PC-9 (cell line): ENCODE measurements around the gene DUSP16. TPM values are rescaled to one million over a fixed set of nuclear protein-coding genes. Genes with fewer than 3 reads are reported as not detected.

ENCODE experiments used
- BruUV-seq: library from RNA; stranded (reverse); fragments of 400-500 nt; replicated peaks from 2 replicates; lab custom pipeline; 2021; lab: Mats Ljungman, UMichigan
- CTCF ChIA-PET: fragments of 300-600 bp; sonication (Branson Sonifier 250); formaldehyde crosslinking; loops from one replicate; lab custom pipeline; 2022; ENCODE audit warnings: antibody characterized with exemption; lab: Charles Lee
- POLR2A ChIA-PET: fragments of 300-600 bp; sonication (Branson Sonifier 250); formaldehyde crosslinking; loops from one replicate; lab custom pipeline; 2022; ENCODE audit warnings: antibody characterized with exemption; ENCODE audit not compliant: unreplicated experiment; lab: Charles Lee
- DNase-seq, 2 experiments: peaks; one replicate each; pipeline versions ENCODE4 v3.0.0 to v3.0.0-alpha.2; 2015 to 2022; ENCODE audit warnings: mixed read lengths in 1 of 2
- H2AFZ ChIP-seq: fragments of 200-600 bp; sonication (generic); 2 replicates; pipeline ENCODE4 v1.8.1; 2017; ENCODE audit warnings: antibody characterized with exemption
- H3F3A ChIP-seq: fragments of 200-600 bp; sonication (generic); 2 replicates; pipeline ENCODE4 v1.8.1; 2017; ENCODE audit warnings: antibody characterized with exemption, mild to moderate bottlenecking, low read depth; ENCODE audit not compliant: insufficient read depth
- H3K27ac ChIP-seq: fragments of 200-600 bp; sonication (generic); 2 replicates; pipeline ENCODE4 v1.6.1; 2016; ENCODE audit warnings: mixed run types
- H3K27me3 ChIP-seq: fragments of 200-600 bp; sonication (generic); 2 replicates; pipeline ENCODE4 v1.6.1; 2016; ENCODE audit warnings: low read depth, mixed run types; ENCODE audit not compliant: insufficient read depth
- H3K36me3 ChIP-seq: fragments of 200-600 bp; sonication (generic); 2 replicates; pipeline ENCODE4 v1.6.1; 2016; ENCODE audit warnings: low read depth, mixed run types
- H3K4me1 ChIP-seq: fragments of 200-600 bp; sonication (generic); replicated peaks from 2 replicates; pipeline ENCODE4 v1.6.1; 2016; ENCODE audit warnings: mixed run types; ENCODE audit not compliant: insufficient read depth
- H3K4me2 ChIP-seq: fragments of 200-600 bp; sonication (generic); 2 replicates; pipeline ENCODE4 v1.6.1; 2017; ENCODE audit warnings: mixed run types
- H3K4me3 ChIP-seq: fragments of 200-600 bp; sonication (generic); 2 replicates; pipeline ENCODE4 v1.6.1; 2016; ENCODE audit warnings: mixed run types
- H3K79me2 ChIP-seq: fragments of 200-600 bp; sonication (generic); 2 replicates; pipeline ENCODE4 v1.6.1; 2017; ENCODE audit warnings: low read depth, mixed run types
- H3K9me2 ChIP-seq: fragments of 200-600 bp; sonication (generic); 2 replicates; pipeline ENCODE4 v1.8.1; 2017; ENCODE audit warnings: mild to moderate bottlenecking; ENCODE audit not compliant: insufficient read depth
- H3K9me3 ChIP-seq: fragments of 200-600 bp; sonication (generic); 2 replicates; pipeline ENCODE4 v1.8.1; 2016; ENCODE audit warnings: low read depth; ENCODE audit not compliant: insufficient read depth
- H4K20me1 ChIP-seq: fragments of 200-600 bp; sonication (generic); 2 replicates; pipeline ENCODE4 v1.8.1; 2017; ENCODE audit not compliant: insufficient read depth
- CTCF ChIP-seq: fragments of 200-600 bp; sonication (generic); conservative IDR thresholded peaks from 2 replicates; pipeline ENCODE4 v1.6.1; 2017; ENCODE audit warnings: mixed run types, antibody characterized with exemption, mild to moderate bottlenecking, moderate library complexity
- EZH2 ChIP-seq: fragments of 200-600 bp; sonication (generic); IDR thresholded peaks from 2 replicates; pipeline ENCODE4 v1.8.0; 2017; ENCODE audit warnings: antibody characterized with exemption, low read depth
- intact Hi-C: fragments of 100-400 bp; cut with micrococcal nuclease; formaldehyde crosslinking; loops from one replicate; pipeline ENCODE4 v1.10.0; 2022; ENCODE audit not compliant: unreplicated experiment
- total RNA-seq: library from RNA; stranded (reverse); gene quantifications from 2 replicates; pipeline ENCODE4 v1.2.3, GENCODE V29; 2021

Gene DUSP16
- total RNA-seq, 1 experiment from 2014 or later: 24.8 TPM

DNA sequence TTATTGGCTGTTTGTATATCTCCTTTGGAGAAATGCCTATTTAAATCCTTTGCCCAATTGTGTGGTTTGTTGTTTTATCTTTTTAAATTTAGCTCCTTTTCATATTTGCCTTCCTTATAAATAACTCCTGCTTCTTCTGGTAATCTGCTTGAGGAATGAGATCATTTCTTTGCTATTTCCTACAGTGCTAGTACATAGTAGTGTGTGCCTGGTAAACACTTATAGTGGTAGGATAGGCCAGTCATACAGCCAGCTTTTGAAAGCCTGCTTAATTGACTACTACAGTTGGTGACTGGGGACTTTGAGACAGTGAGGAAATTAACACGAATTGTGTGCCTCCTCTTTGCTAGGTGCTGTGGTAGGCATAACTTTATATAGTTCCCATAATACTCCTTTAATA, 137.0 kb downstream of the DUSP16 start:
- ChIA-PET POLR2A (no interaction called here), CTCF (no interaction called here)
- H3K27me3 ChIP-seq: no peaks in the 10 kb centered on the region
- no peak overlapping the region for H2AFZ ChIP-seq
- H3K9me3 ChIP-seq: peaks cover 13% of the 10 kb centered on the region
- no peaks in the 10 kb centered on the region for H3K4me1 ChIP-seq
- H4K20me1 ChIP-seq: no peaks in the 10 kb centered on the region
- TF ChIP-seq EZH2 (no peak), CTCF (no peak)
- no peak overlapping the region for H3K27ac ChIP-seq
- no peaks in the 10 kb centered on the region for H3K9me2 ChIP-seq
- intact Hi-C loops: no loop called here
- H3K4me3 ChIP-seq: no peak overlapping the region
- no peak overlapping the region for H3K4me2 ChIP-seq
- H3K79me2 ChIP-seq: no peaks in the 10 kb centered on the region
- BruUV-seq: no TSS peak
- DNase-seq: no peak
- H3K36me3 ChIP-seq: no peaks in the 10 kb centered on the region
- no peaks in the 10 kb centered on the region for H3F3A ChIP-seq

DNA sequence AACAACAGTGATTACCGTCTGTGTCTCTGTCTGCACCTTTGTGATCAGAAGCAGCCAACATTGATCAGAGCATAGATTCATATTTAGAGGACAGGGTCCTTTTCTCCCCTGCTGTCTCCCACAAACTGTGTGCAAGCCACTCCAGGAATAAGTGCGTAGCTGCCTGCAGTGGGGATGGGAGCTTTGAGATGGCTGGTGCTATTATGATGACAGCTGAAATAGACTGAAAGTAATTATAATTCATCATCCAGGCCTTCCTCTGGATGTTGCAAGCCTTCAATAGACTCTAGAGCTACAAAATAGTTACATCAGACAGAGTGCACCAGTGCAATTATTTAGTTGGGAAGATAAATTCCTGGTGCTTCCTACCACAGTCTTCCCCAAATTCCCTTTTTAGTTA, 137.7 kb downstream of the DUSP16 start:
- H3K4me3 ChIP-seq: no peak overlapping the region
- BruUV-seq: no TSS peak
- intact Hi-C loops: no loop called here
- ChIA-PET CTCF (no interaction called here), POLR2A (no interaction called here)
- H4K20me1 ChIP-seq: no peaks in the 10 kb centered on the region
- H3K36me3 ChIP-seq: no peaks in the 10 kb centered on the region
- no peak for TF ChIP-seq EZH2
- no peak for TF ChIP-seq CTCF
- no peaks in the 10 kb centered on the region for H3K4me1 ChIP-seq
- H3K27ac ChIP-seq: no peak overlapping the region
- peaks cover 13% of the 10 kb centered on the region for H3K9me3 ChIP-seq
- DNase-seq: no peak
- no peaks in the 10 kb centered on the region for H3F3A ChIP-seq
- H3K79me2 ChIP-seq: no peaks in the 10 kb centered on the region
- no peaks in the 10 kb centered on the region for H3K27me3 ChIP-seq
- no peak overlapping the region for H3K4me2 ChIP-seq
- no peak overlapping the region for H2AFZ ChIP-seq
- no peaks in the 10 kb centered on the region for H3K9me2 ChIP-seq

Other genes with a start within 250 kb of the DUSP16 start
- 25.5 and 32.0 TPM in 2 replicates for gene MANSC1, start 212.6 kb downstream of the DUSP16 start, total RNA-seq
- gene BORCS5, start 205.8 kb downstream of the DUSP16 start, total RNA-seq: 18.2 and 19.7 TPM in 2 replicates
- gene CREBL2, start 49.0 kb upstream of the DUSP16 start, total RNA-seq: 26.6 and 30.3 TPM in 2 replicates
- gene GPR19, start 133.3 kb upstream of the DUSP16 start, total RNA-seq: 13.2 and 19.3 TPM in 2 replicates
- gene CDKN1B, start 154.5 kb upstream of the DUSP16 start, total RNA-seq: 54.9 and 67.5 TPM in 2 replicates
- gene APOLD1, start 222.8 kb upstream of the DUSP16 start, total RNA-seq: 23.3 and 24.9 TPM in 2 replicates